Measurements from ENCODE around the gene TFAP2A.

DNA sequence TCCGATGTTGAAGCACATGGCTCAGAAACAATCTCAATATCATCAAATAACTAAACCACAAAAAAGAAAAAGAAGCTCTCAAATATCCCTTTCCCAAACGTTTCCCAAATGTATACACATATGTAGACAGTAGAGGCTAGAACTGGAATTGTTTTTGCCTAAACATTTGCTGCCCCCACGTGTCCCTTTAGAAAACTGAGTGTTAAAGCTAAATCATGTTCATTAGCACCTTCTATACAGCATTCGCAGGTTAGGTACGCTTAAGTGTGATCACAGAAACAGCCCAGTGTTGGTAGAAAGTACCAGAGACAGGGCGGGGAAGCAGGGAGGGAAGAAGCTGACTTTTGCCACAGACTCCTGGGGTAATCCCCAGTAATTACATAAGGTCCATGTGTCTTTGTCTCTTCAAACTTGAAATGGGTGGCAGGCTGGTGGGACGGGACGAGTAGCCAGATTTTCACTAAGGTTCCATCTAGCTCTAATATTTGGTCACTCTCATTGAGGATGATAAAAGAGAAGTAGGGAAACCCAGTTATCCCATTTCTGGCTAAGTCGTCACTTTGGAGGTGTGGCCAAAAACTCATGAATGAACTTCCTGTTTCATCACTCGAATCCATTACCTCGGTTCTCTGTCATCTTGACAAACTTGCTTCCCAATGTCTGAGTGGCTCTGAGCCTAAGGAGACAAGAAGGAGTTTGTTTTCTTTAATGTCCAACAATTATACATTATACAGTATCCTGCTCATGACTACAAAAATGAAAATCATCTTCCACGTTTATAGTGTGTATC, 15.0 kb upstream of the TFAP2A start:
- peak; percentile 46 to 76 (median 74); a peak in 5 of 6 replicates for TF ChIP-seq CTCF (IDR thresholded peaks at IDR 0.05 in 2 of 3, conservative IDR thresholded peaks at IDR 0.05 in 1 of 3; ENCODE audit: borderline replicate concordance in 1 of 3, insufficient read depth in 1 of 3, low read depth in 2 of 3, low read length in 2 of 3)
- TF ChIP-seq TCF7L2 (IDR thresholded peaks at IDR 0.05; ENCODE audit: borderline replicate concordance, extremely low read depth, insufficient read depth, insufficient read length): no peak
- TF ChIP-seq POLR2AphosphoS5 (IDR thresholded peaks at IDR 0.05; ENCODE audit: low read depth, low read length): no peak
- peak; percentile 32 for TF ChIP-seq POLR2A (IDR thresholded peaks at IDR 0.05; ENCODE audit: borderline replicate concordance, extremely low read depth, insufficient read depth, insufficient read length)
- no peak for TF ChIP-seq EZH2 (IDR thresholded peaks at IDR 0.05)
- peak; percentile 10; the same call in 1 of the 2 replicates for TF ChIP-seq CBX3 (IDR thresholded peaks at IDR 0.05; ENCODE audit: low read depth)
- TF ChIP-seq, protein P1, sequence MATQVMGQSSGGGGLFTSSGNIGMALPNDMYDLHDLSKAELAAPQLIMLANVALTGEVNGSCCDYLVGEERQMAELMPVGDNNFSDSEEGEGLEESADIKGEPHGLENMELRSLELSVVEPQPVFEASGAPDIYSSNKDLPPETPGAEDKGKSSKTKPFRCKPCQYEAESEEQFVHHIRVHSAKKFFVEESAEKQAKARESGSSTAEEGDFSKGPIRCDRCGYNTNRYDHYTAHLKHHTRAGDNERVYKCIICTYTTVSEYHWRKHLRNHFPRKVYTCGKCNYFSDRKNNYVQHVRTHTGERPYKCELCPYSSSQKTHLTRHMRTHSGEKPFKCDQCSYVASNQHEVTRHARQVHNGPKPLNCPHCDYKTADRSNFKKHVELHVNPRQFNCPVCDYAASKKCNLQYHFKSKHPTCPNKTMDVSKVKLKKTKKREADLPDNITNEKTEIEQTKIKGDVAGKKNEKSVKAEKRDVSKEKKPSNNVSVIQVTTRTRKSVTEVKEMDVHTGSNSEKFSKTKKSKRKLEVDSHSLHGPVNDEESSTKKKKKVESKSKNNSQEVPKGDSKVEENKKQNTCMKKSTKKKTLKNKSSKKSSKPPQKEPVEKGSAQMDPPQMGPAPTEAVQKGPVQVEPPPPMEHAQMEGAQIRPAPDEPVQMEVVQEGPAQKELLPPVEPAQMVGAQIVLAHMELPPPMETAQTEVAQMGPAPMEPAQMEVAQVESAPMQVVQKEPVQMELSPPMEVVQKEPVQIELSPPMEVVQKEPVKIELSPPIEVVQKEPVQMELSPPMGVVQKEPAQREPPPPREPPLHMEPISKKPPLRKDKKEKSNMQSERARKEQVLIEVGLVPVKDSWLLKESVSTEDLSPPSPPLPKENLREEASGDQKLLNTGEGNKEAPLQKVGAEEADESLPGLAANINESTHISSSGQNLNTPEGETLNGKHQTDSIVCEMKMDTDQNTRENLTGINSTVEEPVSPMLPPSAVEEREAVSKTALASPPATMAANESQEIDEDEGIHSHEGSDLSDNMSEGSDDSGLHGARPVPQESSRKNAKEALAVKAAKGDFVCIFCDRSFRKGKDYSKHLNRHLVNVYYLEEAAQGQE (IDR thresholded peaks at IDR 0.05; ENCODE audit: low read depth): no peak
